ENCODE results near the gene KLF3.

Gene KLF3

GRCh38 chr4:38698176-38698575 is 34.2 kb downstream of the KLF3 start:
- no peak for DNase-seq (ENCODE audit: low read depth)

GRCh38 chr4:38699112-38699511 is 35.1 kb downstream of the KLF3 start:
- DNase-seq (ENCODE audit: low read depth) = no peak

- no peak for DNase-seq (ENCODE audit: low read depth)
Measured at GRCh38 chr4:38703635-38704034, 39.6 kb downstream of the KLF3 start.

- no peak for DNase-seq (ENCODE audit: low read depth)
Measured at GRCh38 chr4:38704622-38705154, 40.7 kb downstream of the KLF3 start.

- DNase-seq (ENCODE audit: low read depth) = no peak
Measured at GRCh38 chr4:38706301-38706700, 42.3 kb downstream of the KLF3 start.

GRCh38 chr4:38710053-38710452 is 46.1 kb downstream of the KLF3 start:
- no peak for DNase-seq (ENCODE audit: low read depth)

- no peak for DNase-seq (ENCODE audit: low read depth)
Measured at GRCh38 chr4:38711066-38711465, 47.1 kb downstream of the KLF3 start.

- no peak for DNase-seq (ENCODE audit: low read depth)
Measured at GRCh38 chr4:38715050-38715449, 51.1 kb downstream of the KLF3 start.

- DNase-seq (ENCODE audit: low read depth) = no peak
Measured at GRCh38 chr4:38716256-38716655, 52.3 kb downstream of the KLF3 start.

- no peak for DNase-seq (ENCODE audit: low read depth)
Measured at GRCh38 chr4:38717604-38718003, 53.6 kb downstream of the KLF3 start.

GRCh38 chr4:38723114-38723513 is 59.1 kb downstream of the KLF3 start:
- DNase-seq (ENCODE audit: low read depth) = no peak

- no peak for DNase-seq (ENCODE audit: low read depth)
Measured at GRCh38 chr4:38723726-38724474, 59.9 kb downstream of the KLF3 start.

GRCh38 chr4:38724475-38724808 is 60.4 kb downstream of the KLF3 start:
- DNase-seq (ENCODE audit: low read depth) = no peak

GRCh38 chr4:38728631-38729141 is 64.7 kb downstream of the KLF3 start:
- DNase-seq (ENCODE audit: low read depth) = no peak

- DNase-seq (ENCODE audit: low read depth) = no peak
Measured at GRCh38 chr4:38730493-38730829, 66.5 kb downstream of the KLF3 start.

- DNase-seq (ENCODE audit: low read depth) = peak; percentile 70
Measured at GRCh38 chr4:38730830-38731646, 67.0 kb downstream of the KLF3 start.

- no peak for DNase-seq (ENCODE audit: low read depth)
Measured at GRCh38 chr4:38733663-38734062, 69.7 kb downstream of the KLF3 start.

GRCh38 chr4:38734446-38734845 is 70.4 kb downstream of the KLF3 start:
- no peak for DNase-seq (ENCODE audit: low read depth)

GRCh38 chr4:38734911-38735310 is 70.9 kb downstream of the KLF3 start:
- DNase-seq (ENCODE audit: low read depth) = no peak

GRCh38 chr4:38735870-38736269 is 71.9 kb downstream of the KLF3 start:
- DNase-seq (ENCODE audit: low read depth) = no peak

- DNase-seq (ENCODE audit: low read depth) = no peak
Measured at GRCh38 chr4:38738940-38739803, 75.2 kb downstream of the KLF3 start.

- DNase-seq (ENCODE audit: low read depth) = no peak
Measured at GRCh38 chr4:38740303-38740702, 76.3 kb downstream of the KLF3 start.

All from stimulated activated CD4-positive, alpha-beta T cell treated with anti-CD3 and anti-CD28 coated beads, Interleukin-2, amount 100 ng/mL, for 4 hours (primary cell).